RCC 7860 (cell line): ENCODE data around the gene WBP2.
"Not testable (repeated sequence)": the region's sequence is repeated elsewhere in the genome, so short reads cannot be mapped to it uniquely, and the experiment has no call there.

Source experiments
- DNase-seq: peaks from one replicate; pipeline ENCODE4 v3.0.0-alpha.2; 2015; ENCODE audit warnings: low spot score
- FAIRE-seq: peaks from 2 replicates; lab custom pipeline; 2012; peaks lifted over from hg19 to GRCh38; lab: Jason Lieb, UNC

The WBP2 gene

DNA sequence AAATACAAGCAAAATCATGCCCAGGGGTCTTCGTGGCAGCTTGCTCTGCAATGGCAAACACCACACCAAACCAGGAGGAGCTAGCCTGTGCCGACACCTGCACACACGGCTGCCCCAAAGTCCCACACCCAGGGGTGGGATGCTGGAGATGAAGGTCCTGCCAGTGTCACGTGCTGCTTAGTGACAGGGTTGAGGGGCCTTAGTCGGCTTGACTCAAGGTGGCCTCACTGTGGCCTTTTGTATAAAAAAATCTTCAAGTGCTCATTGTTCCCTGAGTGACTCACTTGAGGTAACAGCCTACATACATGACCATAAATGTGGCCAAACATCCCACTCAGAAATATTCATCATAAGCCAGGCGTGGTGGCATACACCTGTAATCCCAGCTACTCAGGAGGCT lies 34.3 kb upstream of the WBP2 start:
- FAIRE-seq = no peak
- no peak for DNase-seq

DNA sequence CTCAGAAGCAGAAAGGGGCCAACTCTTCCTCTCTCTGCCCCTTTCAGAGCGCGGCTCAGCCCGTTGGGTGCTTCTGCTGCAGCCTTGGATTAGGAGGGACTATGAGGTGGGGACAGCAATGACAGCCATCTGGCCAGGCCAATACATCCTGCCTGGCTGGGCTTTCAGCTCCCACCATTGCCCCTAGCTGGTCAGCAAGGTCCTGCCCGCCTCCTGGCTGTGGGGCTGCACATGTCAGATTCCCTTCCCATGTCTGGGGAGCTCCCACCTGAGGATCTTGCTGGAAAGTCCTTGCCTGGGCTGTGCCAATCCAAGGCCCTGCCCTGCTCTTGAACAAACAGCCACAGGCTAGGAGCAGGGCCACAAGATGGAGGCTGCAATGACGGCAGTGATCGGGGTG lies 33.3 kb upstream of the WBP2 start:
- DNase-seq = no peak
- no peak for FAIRE-seq

DNA sequence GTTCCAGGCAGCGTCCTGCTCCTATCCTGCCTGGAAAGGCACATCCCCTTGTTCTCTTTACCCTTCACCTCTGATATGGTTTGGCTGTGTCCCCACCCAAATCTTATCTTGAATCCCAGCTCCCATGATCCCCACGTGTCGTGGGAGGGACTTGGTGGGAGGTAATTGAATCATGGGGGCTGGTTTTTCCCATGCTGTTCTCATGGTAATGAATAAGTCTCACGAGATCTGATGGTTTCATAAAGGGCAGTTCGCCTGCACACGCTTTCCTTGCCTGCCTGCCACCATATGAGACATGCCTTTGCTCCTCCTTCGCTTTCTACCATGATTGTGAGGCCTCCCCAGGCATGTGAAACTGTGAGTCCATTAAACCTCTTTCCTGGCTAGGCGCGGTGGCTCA lies 30.7 kb upstream of the WBP2 start:
- FAIRE-seq, DNase-seq: not testable (repeated sequence)

DNA sequence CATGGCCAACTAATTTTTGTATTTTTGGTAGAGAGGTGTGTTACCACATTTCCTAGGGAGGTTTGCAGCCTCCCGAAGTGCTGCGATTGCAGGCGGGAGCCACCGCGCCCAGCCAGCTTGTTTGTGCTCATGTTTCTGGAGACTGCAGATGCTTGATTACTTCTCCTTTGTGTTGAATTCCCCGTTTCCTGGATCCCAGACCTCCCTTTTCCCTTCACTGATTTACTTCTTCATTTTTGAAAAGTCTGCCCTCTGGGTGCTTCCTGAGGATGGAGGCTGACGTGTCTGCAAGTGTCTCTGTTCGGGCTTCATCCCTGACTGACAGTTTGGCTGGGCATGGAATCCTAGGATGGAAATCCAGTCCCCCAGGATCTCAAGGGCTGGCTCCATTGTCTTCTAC lies 30.3 kb upstream of the WBP2 start:
- FAIRE-seq = no peak
- DNase-seq = no peak

DNA sequence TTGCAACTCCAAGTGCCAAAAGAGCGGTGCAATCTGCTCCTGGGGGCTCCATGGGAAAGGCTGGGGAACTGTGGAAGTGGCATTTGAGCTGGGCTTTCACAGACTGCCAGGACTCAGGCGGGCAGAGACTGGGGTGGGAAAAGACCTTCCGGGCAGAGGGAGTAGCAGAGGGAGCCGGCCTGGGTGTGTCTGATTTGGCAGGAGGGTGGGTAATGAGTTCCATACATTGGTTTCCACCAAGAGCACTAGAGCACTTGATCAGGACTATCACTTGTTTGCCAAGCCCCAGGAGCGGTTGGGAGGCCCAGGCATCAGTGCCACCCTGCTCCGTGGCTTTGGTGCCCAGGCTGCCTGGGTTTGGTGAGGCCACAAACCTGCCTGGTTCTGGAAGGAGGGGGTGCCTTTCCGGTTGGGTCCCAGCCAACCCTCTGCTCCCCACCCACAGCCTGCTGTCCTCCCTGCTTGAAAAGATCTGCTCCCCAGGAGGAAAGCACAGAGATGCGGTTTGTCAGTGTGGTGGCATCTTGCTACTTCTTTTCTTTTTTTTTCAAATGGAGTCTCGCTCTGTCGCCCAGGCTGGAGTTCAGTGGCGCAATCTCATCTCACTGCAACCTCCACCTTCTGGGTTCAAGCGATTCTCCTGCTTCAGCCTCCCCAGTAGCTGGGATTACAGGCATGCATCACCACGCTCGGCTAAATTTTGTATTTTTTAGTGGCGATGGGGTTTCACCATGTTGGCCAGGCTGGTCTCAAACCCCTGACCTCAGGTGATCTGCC lies 26.7 kb upstream of the WBP2 start:
- no peak for DNase-seq
- no peak for FAIRE-seq

DNA sequence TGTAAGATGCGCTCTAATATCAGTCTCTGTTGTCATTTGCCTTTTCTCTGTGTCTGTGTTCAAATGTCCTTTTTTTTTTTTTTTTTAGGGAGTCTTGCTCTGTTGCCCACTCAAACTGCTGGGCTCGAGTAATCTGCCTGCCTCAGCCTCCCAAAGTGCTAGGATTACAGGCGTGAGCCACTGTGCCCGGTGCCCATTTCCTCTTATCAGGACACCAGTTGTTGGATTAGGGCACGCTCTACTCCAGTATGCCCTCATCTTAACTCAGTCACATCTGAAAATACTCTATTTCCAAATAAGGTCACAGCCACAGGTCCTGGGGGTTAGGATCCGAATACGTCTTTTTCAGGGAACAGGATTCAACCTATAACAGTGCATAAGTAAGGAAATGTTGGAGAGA lies 25.1 kb upstream of the WBP2 start:
- FAIRE-seq (no peak), DNase-seq (no peak)

DNA sequence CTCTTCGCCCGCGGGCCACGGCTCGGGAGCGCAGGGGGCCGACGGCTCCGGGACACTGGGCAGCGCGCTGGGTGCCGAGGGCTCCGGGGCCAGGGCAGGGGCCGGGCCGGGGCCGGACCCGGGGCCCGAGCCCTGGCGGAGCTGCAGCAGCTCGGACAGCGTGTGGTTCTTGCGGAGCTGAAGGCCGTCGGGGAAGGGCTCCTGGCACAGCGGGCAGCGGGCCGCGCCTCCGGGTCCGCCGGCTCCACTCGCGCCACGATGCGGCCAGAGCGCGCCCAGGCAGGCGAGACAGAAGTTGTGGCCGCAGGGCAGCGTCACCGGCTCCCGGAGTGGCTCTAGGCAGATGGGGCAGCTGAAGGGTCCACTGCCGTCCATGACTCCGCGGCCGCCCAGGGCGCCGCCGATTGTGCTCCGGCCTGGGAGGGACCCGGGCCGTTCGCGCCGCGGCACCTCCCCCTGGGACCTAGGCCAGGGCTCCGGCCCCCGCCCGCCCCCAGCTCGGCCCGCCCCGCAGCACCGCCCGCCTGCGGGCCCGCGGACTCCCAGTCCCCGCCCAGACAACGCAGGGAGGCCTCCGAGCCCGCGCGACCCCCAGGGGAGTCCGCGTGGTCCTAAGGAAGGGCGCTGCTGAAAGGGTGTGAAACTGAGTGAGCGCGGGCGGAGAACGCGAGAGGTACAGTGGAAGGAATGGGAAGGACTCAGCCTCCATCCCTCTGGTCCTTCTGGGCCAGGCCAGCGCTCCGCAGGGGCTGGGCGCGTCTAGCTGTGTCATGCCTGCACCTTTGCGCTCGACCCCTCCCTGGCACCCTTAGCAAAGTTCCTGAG lies 23.3 kb upstream of the WBP2 start, which contains the start of gene TRIM47:
Gene TRIM47 (minus strand): TSS at position 408 of the 825 bp plus-strand sequence. CDS start 33 bp downstream, at position 375.
- DNase-seq (peak; percentile 25), FAIRE-seq (no peak)

DNA sequence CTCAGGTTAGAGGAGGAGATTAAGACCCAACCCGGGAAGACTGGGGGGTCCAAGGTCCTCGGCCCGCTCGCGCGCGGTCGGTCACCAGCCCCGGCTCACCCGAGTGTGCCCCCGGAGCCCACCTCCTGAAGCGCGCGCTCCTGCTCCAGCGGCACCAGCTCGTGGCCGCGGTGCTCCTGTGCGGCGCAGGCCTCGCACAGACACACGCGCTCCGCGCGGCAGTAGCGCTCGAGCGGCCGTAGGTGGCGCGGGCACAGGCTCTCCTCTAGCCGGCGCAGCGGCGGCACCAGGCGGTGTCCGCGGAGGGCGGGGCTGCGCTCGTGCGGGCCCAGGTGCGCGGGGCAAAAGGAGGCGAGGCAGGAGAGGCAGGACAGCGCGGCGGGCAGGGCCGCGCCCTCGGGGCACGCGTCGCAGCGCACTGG lies 22.6 kb upstream of the WBP2 start:
- FAIRE-seq = no peak
- peak; percentile 52 for DNase-seq

DNA sequence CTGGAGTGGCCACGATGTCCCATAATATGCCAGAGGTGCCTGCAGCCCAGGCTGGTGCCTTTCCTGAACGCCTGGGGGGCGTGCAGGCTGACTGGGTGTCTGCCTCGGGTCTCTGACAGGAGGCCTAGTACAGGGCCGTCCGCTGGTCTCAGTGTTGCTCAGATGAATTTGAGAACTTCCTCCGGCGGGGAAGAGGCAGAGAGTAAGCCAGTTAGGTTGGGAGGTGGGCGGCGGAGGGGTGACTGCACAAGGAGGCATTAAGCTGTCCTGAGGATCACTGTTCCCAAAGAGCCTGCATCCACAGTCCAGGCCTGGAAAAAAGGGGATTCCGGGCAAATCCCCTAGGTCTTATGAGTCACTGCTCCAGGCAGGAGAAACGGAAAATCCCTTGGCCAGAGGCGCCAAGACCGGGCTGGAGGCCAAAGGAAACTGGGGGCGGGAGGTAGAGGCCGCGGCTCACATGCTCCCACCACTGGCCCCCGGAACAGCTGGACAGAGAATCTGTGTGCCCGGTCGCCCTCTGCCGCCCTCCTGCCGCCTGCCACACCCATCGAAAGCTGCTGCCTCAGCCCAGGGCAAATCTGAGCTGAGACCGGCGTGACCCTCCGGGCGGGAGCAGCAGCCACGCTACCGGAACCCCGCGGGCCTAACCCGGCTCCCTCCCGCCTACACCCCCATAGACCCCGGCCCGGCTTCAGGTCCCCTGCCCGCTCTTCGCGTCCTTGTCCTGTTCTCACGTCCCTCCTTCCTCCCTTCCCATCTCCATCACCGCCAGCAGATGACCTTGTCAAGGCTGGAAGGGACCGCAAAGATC lies 22.0 kb upstream of the WBP2 start:
- FAIRE-seq = peak; percentile 89

DNA sequence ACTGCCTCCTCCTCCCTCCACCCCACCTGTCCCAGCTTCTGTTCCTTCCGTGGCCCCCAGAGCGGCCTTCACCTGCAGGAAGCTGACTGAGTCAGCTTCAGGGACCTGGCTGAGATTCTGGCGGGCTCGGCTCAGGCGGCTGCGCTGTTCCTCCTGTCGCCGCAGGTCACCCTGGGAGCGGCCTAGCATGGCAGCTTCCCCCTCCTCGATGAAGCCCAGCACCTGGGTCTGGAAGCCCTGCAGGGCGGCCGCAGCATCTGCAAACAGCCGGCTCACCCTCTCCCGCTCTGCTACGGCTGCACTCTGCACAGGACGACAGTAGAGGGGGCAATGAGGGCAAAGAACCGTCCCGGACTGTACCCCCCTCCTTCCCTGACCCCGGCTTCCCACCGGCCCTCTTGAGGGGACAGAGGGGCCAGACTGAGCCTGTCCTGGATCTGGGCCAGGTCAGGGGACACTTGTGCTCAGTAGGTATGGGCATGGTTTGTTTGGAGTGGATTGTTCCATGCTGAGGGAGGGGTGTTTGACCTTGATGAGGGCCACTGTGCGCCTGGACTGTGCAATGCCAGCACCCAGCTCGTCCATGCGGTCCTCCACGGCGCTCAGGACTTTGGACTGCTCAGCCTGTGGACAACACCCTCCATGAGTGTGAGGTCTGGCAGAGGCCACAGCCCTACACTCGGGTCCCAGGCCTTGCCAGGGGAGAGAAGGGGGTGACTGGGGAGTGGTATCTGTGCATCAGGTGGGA lies 21.2 kb upstream of the WBP2 start:
- peak; percentile 82 for DNase-seq

More for the DNA sequence above, 22.0 kb upstream of the WBP2 start:
- peak; percentile 97 for DNase-seq

DNA sequence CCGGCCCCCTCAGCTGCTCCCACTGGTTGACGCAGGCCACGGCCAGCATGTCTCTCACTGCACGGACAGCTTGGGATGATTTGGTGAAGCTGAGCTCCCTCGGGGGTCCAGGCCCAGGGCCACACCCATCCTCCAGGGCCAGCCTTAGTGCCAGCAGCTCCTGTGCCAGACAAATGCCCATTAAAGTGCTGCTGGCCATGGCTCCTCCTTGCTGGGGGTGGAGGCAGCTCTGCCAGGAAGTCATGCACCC lies 20.7 kb upstream of the WBP2 start:
- peak; percentile 10 for FAIRE-seq
- DNase-seq = no peak

More for the DNA sequence above, 21.2 kb upstream of the WBP2 start:
- FAIRE-seq = no peak

DNA sequence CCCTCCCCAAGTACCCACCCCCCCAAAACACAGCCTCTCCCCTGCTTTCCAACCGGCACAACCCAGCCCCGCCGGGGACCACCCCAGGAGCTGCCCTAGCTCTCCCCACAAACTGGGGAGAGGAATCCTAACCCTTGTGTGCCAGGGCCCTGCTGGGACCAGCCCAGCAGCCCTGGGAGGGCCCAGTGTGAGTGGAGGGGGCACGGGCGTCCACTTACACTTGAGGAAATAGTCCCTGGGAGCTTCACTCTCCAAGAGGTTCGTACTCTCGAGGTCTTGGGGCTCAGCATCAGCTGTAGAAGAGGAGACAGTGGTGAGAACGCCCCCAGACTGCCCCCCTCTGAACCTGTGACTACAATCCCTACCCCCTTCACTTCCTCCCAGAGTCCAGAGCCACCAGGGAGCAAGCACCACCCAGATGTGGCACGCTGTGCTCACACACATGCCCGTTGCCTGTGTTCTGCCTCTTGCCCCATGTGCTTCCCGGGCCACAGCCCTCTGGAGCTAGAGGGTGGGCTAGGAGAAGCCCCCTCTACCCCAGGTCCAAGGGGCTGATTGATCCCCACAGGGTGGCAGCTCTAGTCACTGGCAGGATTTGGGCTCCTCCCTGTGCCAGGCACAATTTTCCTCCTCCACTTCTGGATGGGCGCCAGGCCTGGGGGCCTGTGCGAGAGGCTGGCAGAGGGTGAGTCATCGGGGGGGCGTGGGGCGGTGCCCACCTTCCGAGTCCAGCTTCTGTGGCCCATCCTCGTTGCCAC lies 20.2 kb upstream of the WBP2 start:
- FAIRE-seq (no peak), DNase-seq (peak; percentile 40)

DNA sequence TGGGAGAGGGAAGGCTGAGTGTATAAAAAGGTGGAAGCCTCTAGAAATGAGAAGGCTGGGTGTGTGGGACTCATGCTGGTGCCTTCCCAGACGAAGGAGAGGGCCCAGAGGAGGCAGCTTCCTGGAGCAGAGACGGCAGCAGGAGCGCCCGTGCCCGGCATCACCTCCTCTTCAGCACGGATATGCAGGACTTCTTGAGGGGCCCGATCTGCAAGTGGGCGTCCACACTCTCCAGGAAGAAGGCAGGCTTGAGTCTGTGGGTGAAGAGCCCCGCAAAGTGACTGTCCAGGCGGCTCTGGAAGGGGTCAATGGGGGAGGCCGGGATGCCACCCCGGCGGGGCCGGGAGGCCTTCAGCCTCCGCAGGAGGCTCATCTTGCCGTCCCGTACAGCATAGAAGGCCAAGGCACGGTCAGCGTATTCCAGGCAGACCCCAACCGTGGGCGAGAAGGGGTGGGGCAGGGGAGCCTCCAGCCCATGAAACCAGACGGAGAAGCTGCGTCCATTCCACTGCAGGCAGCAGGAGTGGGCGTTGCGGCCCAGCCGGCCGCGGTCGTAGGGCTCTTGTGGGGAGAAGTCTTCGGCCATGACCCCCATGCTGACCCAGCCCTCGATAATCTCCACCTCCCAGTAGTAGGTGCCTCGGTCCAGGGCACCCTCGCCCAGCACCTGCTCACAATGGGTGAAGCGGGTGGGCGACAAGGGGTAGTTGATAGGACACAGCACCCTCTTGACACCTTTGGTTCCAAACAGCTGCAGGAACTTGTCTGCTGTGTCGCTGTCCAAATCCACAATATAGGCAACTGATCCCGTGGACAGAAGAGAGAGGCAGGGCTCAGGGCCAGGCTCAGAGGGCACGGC lies 19.4 kb upstream of the WBP2 start:
- no peak for DNase-seq
- FAIRE-seq = no peak

DNA sequence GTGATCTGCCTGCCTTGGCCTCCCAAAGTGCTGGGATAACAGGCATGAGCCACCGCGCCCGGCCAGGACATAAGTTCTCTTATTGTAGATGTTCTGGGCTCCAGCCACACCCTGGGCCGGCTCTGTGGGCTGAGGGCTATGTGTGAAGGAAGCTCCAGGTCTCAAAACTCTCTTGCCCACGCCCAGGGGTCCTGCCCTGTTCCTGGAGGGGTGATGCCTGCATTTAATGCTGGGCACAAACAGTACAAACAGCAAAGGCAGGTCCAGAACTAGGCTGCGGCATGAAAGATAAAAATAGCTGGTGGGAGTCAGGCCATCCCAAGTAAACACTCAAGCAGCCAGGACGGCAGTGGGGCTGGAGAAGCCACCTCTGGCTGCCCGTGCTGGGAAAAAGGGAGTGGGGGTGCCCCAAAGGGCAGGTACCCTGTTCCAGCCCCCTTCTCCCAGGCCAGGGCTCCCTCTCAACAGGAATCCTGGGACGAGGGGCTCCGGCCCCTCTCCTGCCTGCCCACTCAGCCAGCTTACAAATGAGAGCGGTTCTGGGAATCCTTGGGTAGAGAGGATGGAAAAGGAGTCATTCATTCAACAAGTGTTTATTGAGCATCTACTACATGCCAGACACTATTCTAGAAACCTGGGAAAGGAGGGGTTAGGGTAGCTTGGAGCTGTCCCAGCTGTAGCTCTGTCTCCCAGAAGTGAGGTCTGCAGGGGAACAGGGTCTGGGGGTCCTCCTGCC lies 18.6 kb upstream of the WBP2 start:
- FAIRE-seq = no peak
- no peak for DNase-seq

DNA sequence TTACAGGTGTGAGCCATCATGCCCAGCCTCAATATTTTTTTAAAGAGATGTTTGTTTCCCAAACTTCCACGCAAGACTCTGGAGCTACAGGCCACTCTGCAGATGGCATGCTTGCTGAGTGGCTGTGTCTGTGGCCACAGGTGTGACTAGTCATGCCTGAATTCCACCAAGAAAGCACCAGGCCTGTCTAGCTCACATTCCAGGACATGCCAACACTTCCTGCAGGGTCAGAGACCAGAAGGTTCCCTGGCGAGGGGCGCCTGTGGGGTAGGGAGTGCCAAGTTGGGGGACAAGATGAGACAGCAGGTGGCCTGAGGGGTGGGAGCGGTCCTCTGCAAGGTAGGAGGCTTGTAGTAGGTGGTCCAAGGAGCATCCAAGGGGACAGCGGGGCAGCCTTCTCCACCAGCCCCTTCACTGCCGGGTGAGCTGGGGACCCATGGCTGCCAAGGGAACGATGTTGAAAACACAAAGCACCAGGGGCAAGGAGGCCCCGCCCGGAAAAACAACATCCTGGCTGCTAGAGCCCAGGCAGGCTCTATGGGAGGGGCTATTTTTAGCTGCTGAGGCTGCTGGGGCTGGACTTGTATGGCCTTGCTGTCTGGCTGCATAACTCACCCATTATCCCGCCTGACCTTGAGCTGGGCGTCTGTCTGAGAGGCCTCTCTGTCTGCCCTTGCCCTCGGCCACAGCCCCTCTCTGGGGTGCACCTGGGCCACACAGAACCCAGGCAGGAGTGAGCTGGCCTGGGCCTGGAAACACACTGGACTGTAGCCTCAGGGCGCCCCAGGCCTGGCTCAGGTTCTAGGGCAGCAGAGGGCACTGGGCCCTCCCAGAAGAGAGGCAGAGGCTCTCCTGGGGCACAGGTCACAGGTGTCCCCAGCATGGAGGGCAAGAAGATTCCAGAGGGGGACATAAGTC lies 17.6 kb upstream of the WBP2 start:
- DNase-seq = peak; percentile 65

DNA sequence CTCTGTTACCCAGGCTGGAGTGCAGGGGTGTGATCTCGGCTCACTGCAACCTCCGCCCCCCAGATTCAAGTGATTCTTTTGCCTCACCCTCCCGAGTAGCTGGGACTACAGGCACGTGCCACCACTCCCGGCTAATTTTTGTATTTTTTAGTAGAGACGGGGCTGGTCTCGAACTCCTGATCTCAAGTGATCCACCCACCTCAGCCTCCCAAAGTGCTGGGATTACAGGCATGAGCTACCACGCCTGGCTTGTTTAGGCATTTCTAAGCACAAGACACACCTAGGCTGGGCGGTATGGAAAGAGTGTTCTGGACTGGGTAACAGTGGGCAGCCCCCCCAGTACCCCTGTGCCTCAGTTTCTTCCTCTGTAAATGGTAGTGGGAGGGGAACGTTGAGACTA lies 15.1 kb upstream of the WBP2 start:
- DNase-seq, FAIRE-seq: not testable (repeated sequence)

More for the DNA sequence above, 17.6 kb upstream of the WBP2 start:
- FAIRE-seq = no peak
